ENCODE results near the gene SLC29A1. TPM values are rescaled to one million over a fixed set of nuclear protein-coding genes. Genes with fewer than 3 reads are reported as not detected.
A peak's percentile ranks its signal among the peaks of the same experiment; 100 is the strongest.

SLC29A1 gene
- total and polyA plus RNA-seq, 2 donors (not counting 1 experiment from before 2014, with no cell fraction given), result 6.0 to 7.3 TPM

DNA sequence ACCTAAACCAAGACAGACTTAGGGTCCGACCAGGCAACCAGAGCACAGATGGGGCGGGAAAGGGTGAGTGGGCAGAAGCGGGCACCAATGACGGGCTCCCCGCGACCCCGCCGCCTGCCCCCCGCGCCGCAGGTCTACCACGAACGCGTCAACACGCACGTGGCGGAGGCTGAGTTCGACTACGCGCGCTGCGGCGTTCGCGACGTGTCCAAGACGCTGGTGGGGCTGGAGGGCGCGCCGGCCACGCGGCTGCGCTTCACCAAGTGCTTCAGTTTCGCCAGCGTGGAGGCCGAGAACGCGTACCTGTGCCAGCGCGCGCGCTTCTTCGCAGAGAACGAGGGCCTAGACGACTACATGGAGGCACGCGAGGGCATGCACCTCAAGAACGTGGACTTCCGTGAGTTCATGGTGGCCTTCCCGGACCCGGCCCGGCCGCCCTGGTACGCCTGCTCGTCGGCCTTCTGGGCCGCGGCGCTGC, 51.9 kb downstream of the SLC29A1 start:
- Histone ChIP-seq H3K27ac (ENCODE audit: low read length in 2 of 2) (no peak overlapping the region), H3K79me2 (ENCODE audit: control insufficient read depth, insufficient read depth, low read length) (no peaks in the 10 kb centered on the region), H4K20me1 (ENCODE audit: control insufficient read depth, insufficient read depth, low read length, poor library complexity, severe bottlenecking) (no peaks in the 10 kb centered on the region), H3K4me2 (replicated peaks; ENCODE audit: low read depth, low read length, poor library complexity, severe bottlenecking) (peak overlapping the region; percentile 77), H3K36me3 (replicated peaks in 1 of 2; ENCODE audit: control extremely low read depth in 1 of 2, control insufficient read depth in 1 of 2, extremely low read depth in 1 of 2, insufficient read depth in 2 of 2, low read length in 1 of 2) (no peaks in the 10 kb centered on the region), H3K9ac (ENCODE audit: low read length) (peak overlapping the region; percentile 48), H3K4me3 (ENCODE audit: control extremely low read depth in 1 of 5, extremely low read depth in 1 of 5, insufficient read depth in 1 of 5, low read depth in 2 of 5, low read length in 4 of 5) (peak overlapping the region in 2 of 5 experiments; percentile 25 to 36), H3K9me3 (ENCODE audit: control extremely low read depth in 1 of 3, control insufficient read depth in 2 of 3, insufficient read depth in 1 of 3, low read length in 2 of 3) (peaks cover 0 to 10% (median 0%) of the 10 kb centered on the region in 3 donors), H3K27me3 (replicated peaks in 1 of 4; ENCODE audit: control extremely low read depth in 1 of 4, control insufficient read depth in 3 of 4, insufficient read depth in 4 of 4, low read length in 3 of 4) (peaks cover 0 to 78% (median 37%) of the 10 kb centered on the region in 4 experiments), H2AFZ (ENCODE audit: insufficient read depth, low read depth, low read length, poor library complexity, severe bottlenecking) (peak overlapping the region; percentile 56), H3K4me1 (ENCODE audit: control insufficient read depth in 2 of 2, insufficient read depth in 2 of 2, low read length in 2 of 2) (peaks cover 11 to 16% of the 10 kb centered on the region in 2 donors)
- Mint-ChIP-seq H3K27me3 (peaks cover 65% of the 10 kb centered on the region), H3K4me1 (peaks cover 9% of the 10 kb centered on the region), H3K9me3 (ENCODE audit: insufficient read depth) (no peaks in the 10 kb centered on the region), H3K27ac (no peak overlapping the region), H3K4me3 (peak overlapping the region; percentile 50)
- ATAC-seq (ENCODE audit: low read depth), result no peak
- DNase-seq, result no peak
- WGBS (ENCODE audit: insufficient coverage), result 82% methylated on average over 59 of the region's 59 CpGs
- TF ChIP-seq, protein P1, sequence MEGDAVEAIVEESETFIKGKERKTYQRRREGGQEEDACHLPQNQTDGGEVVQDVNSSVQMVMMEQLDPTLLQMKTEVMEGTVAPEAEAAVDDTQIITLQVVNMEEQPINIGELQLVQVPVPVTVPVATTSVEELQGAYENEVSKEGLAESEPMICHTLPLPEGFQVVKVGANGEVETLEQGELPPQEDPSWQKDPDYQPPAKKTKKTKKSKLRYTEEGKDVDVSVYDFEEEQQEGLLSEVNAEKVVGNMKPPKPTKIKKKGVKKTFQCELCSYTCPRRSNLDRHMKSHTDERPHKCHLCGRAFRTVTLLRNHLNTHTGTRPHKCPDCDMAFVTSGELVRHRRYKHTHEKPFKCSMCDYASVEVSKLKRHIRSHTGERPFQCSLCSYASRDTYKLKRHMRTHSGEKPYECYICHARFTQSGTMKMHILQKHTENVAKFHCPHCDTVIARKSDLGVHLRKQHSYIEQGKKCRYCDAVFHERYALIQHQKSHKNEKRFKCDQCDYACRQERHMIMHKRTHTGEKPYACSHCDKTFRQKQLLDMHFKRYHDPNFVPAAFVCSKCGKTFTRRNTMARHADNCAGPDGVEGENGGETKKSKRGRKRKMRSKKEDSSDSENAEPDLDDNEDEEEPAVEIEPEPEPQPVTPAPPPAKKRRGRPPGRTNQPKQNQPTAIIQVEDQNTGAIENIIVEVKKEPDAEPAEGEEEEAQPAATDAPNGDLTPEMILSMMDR (IDR thresholded peaks at IDR 0.05), result no peak
- no peak for TF ChIP-seq EZH2 (IDR thresholded peaks at IDR 0.05; ENCODE audit: borderline replicate concordance, insufficient read depth, low read depth, low read length, poor library complexity, severe bottlenecking)
- ChIA-PET POLR2A (interaction anchor here (0.7 kb wide), 1 partner anchor 8 kb away, joined by 4 read pairs; no protein-coding TSS in a partner anchor), CTCF (interaction anchor here (0.7 to 1.5 kb wide), 4 partner anchors 8 to 179 kb away, joined by 3 to 4 read pairs (median 4); no protein-coding TSS in a partner anchor)
- intact Hi-C loops (cut with micrococcal nuclease), result no loop called here
